ENCODE results near the gene PCID2. TPM values are rescaled to one million over a fixed set of nuclear protein-coding genes. Genes with fewer than 3 reads are reported as not detected.

PCID2 gene
- total and polyA plus RNA-seq, 8 donors, result 17.3 to 33.9 (median 21.0) TPM

- ATAC-seq, result no peak
- 86 to 97% methylated on average over 6 of the region's 6 CpGs for WGBS, 2 donors
- intact Hi-C loops (cut with DNase I), result no loop called here
Observed at GRCh38 chr13:113239986-113240385, 31.5 kb upstream of the PCID2 start.

GRCh38 chr13:113239357-113239756 lies 30.9 kb upstream of the PCID2 start:
- 91 to 95% methylated on average over 15 of the region's 15 CpGs for WGBS, 2 donors
- intact Hi-C loops (cut with DNase I), result no loop called here
- FAIRE-seq (no peak), DNase-seq (no peak), ATAC-seq (no peak)
- Histone ChIP-seq H3K36me3 (peaks cover 4 to 47% (median 11%) of the 10 kb centered on the region in 3 donors), H3K4me1 (no peaks in the 10 kb centered on the region), H3K27me3 (no peaks in the 10 kb centered on the region), H3K27ac (no peak overlapping the region), H3K4me3 (no peak overlapping the region), H3K9me3 (no peaks in the 10 kb centered on the region)
- no peak for TF ChIP-seq CTCF (IDR thresholded peaks at IDR 0.05)

More at GRCh38 chr13:113239986-113240385, 31.5 kb upstream of the PCID2 start:
- DNase-seq (no peak), FAIRE-seq (no peak)
- H3K9me3 ChIP-seq, result no peaks in the 10 kb centered on the region
- no peaks in the 10 kb centered on the region for H3K4me1 ChIP-seq
- H3K36me3 ChIP-seq, result peaks cover 5 to 47% (median 14%) of the 10 kb centered on the region in 3 donors
- H3K27me3 ChIP-seq, result no peaks in the 10 kb centered on the region
- no peak overlapping the region for H3K27ac ChIP-seq
- TF ChIP-seq CTCF (IDR thresholded peaks at IDR 0.05), result no peak
- H3K4me3 ChIP-seq, result no peak overlapping the region

- Histone ChIP-seq H3K4me1 (no peaks in the 10 kb centered on the region), H3K36me3 (peaks cover 3 to 40% (median 9%) of the 10 kb centered on the region in 3 donors), H3K4me3 (no peak overlapping the region), H3K27ac (no peak overlapping the region), H3K27me3 (no peaks in the 10 kb centered on the region), H3K9me3 (no peaks in the 10 kb centered on the region)
- intact Hi-C loops (cut with DNase I), result no loop called here
- FAIRE-seq (no peak), DNase-seq (no peak), ATAC-seq (no peak)
- TF ChIP-seq CTCF (IDR thresholded peaks at IDR 0.05), result no peak
- WGBS, 2 donors, result 71 to 84% methylated on average over 4 of the region's 4 CpGs
Observed at GRCh38 chr13:113238536-113238935, 30.1 kb upstream of the PCID2 start.

GRCh38 chr13:113233101-113233500 lies 24.6 kb upstream of the PCID2 start:
- DNase-seq (no peak), ATAC-seq (no peak), FAIRE-seq (no peak)
- H3K4me1 ChIP-seq, result no peaks in the 10 kb centered on the region
- intact Hi-C loops (cut with DNase I), result no loop called here
- no peak overlapping the region for H3K4me3 ChIP-seq
- peaks cover 0 to 32% (median 0%) of the 10 kb centered on the region in 3 donors for H3K36me3 ChIP-seq
- no peaks in the 10 kb centered on the region for H3K27me3 ChIP-seq
- no peaks in the 10 kb centered on the region for H3K9me3 ChIP-seq
- no peak for TF ChIP-seq CTCF (IDR thresholded peaks at IDR 0.05)
- no peak overlapping the region for H3K27ac ChIP-seq
- 95 to 97% methylated on average over 11 of the region's 11 CpGs for WGBS, 2 donors

- FAIRE-seq (no peak), DNase-seq (no peak), ATAC-seq (no peak)
- Histone ChIP-seq H3K27ac (no peak overlapping the region), H3K36me3 (peaks cover 0 to 37% (median 0%) of the 10 kb centered on the region in 3 donors), H3K9me3 (no peaks in the 10 kb centered on the region), H3K27me3 (no peaks in the 10 kb centered on the region), H3K4me3 (no peak overlapping the region), H3K4me1 (no peaks in the 10 kb centered on the region)
- no peak for TF ChIP-seq CTCF (IDR thresholded peaks at IDR 0.05)
- intact Hi-C loops (cut with DNase I), result no loop called here
- WGBS, 2 donors, result 88% methylated on average over 17 of the region's 18 CpGs
Observed at GRCh38 chr13:113232208-113233003, 23.9 kb upstream of the PCID2 start.

Data from pancreas (tissue), 10 donors.